ENCODE results near the gene PDP2. TPM values are rescaled to one million over a fixed set of nuclear protein-coding genes. Genes with fewer than 3 reads are reported as not detected.

Gene PDP2
- total and polyA plus RNA-seq, 2 donors (not counting 3 experiments of a cell fraction or from before 2014, with no cell fraction given) = 4.4 to 9.3 TPM

DNA sequence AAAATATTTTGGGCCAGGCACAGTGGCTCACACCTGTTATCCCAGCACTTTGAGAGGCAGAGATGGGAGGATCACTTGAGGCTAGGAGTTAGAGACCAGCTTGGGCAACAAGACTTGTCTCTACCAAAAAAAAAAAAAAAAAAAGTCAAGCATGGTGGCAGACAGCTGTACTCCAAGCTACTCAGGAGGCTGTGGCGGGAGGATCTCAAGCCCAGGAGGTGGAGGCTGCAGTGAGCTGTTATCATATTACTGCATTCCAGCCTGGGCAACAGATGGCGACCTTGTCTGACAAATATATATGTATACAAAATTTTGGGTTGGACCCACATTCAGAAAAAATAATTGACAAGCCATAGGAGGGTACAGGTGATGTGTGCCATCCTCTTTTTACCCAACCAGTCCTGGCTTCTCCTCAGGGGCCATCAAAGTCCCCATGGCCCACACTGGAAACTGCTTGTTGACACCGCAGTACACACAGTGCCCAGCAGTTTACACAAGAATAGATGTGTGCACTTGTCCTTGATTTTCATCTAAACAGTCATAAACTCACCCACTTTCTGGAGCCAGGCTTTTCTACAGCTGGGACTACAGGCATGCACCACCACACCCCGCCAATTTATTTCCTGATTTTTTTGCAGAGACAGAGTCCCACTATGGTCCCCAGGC, 56.7 kb downstream of the PDP2 start:
- H3K4me1 ChIP-seq (ENCODE audit: control insufficient read depth, extremely low read depth, insufficient read depth, low read length) = peaks cover 7% of the 10 kb centered on the region
- CTCF ChIA-PET = interaction anchor here (0.7 to 1.5 kb wide), 5 partner anchors 9 to 42 kb away, joined by 3 to 4 read pairs (median 3); no protein-coding TSS in a partner anchor
- H2AFZ ChIP-seq (ENCODE audit: low read depth, low read length) = no peak overlapping the region
- H3K9me3 ChIP-seq (replicated peaks; ENCODE audit: control insufficient read depth, insufficient read depth, low read length) = no peaks in the 10 kb centered on the region
- peaks cover 0 to 16% of the 10 kb centered on the region in 2 experiments for H3K36me3 ChIP-seq (ENCODE audit: control insufficient read depth in 2 of 2, extremely low read depth in 1 of 2, insufficient read depth in 2 of 2, low read length in 2 of 2)
- no TSS peak for BruUV-seq (replicated peaks)
- FAIRE-seq (no peak), DNase-seq (ENCODE audit: low read depth, low spot score) (no peak)
- dilution Hi-C loops (cut with MboI; ENCODE audit: extremely low pct_ligation_motif_present, low sequenced_read_pairs) (no loop called here), intact Hi-C loops (cut with micrococcal nuclease) (no loop called here)
- H3K4me2 ChIP-seq (ENCODE audit: insufficient read depth, low read length) = no peak overlapping the region
- H3K9me1 ChIP-seq (replicated peaks; ENCODE audit: control insufficient read depth, extremely low read depth, insufficient read depth, low read length) = no peaks in the 10 kb centered on the region
- no peak overlapping the region for H3K4me3 ChIP-seq (replicated peaks in 1 of 3; ENCODE audit: insufficient read depth in 1 of 3, low read depth in 1 of 3, low read length in 3 of 3)
- TF ChIP-seq POLR2A (IDR thresholded peaks at IDR 0.05; ENCODE audit: low read depth, low read length) = no peak
- no peak for TF ChIP-seq GATA2 (IDR thresholded peaks at IDR 0.05; ENCODE audit: insufficient read depth, insufficient read length, low read depth, low read length)
- H3K79me2 ChIP-seq (ENCODE audit: control insufficient read depth, insufficient read depth, low read length) = peaks cover 20% of the 10 kb centered on the region
- no peak overlapping the region for H3K27ac ChIP-seq (ENCODE audit: insufficient read depth, low read depth, low read length)
- H3K27me3 ChIP-seq (ENCODE audit: control insufficient read depth in 2 of 2, insufficient read depth in 2 of 2, low read length in 2 of 2) = no peaks in the 10 kb centered on the region
- POLR2A ChIA-PET = no interaction called here
- no peaks in the 10 kb centered on the region for H4K20me1 ChIP-seq (replicated peaks; ENCODE audit: control insufficient read depth, extremely low read depth, insufficient read depth, low read length)
- no peak overlapping the region for H3K9ac ChIP-seq (replicated peaks; ENCODE audit: extremely low read depth, insufficient read depth, low read length)

GRCh38 chr16:66937725-66938337, 57.5 kb downstream of the PDP2 start:
- Histone ChIP-seq H3K9me3 (replicated peaks; ENCODE audit: control insufficient read depth, insufficient read depth, low read length) (no peaks in the 10 kb centered on the region), H3K79me2 (ENCODE audit: control insufficient read depth, insufficient read depth, low read length) (peaks cover 20% of the 10 kb centered on the region), H4K20me1 (replicated peaks; ENCODE audit: control insufficient read depth, extremely low read depth, insufficient read depth, low read length) (no peaks in the 10 kb centered on the region), H3K4me3 (replicated peaks in 1 of 3; ENCODE audit: insufficient read depth in 1 of 3, low read depth in 1 of 3, low read length in 3 of 3) (no peak overlapping the region), H3K9me1 (replicated peaks; ENCODE audit: control insufficient read depth, extremely low read depth, insufficient read depth, low read length) (no peaks in the 10 kb centered on the region), H3K27me3 (ENCODE audit: control insufficient read depth in 2 of 2, insufficient read depth in 2 of 2, low read length in 2 of 2) (no peaks in the 10 kb centered on the region), H3K27ac (ENCODE audit: insufficient read depth, low read depth, low read length) (no peak overlapping the region), H3K9ac (replicated peaks; ENCODE audit: extremely low read depth, insufficient read depth, low read length) (no peak overlapping the region), H3K36me3 (ENCODE audit: control insufficient read depth in 2 of 2, extremely low read depth in 1 of 2, insufficient read depth in 2 of 2, low read length in 2 of 2) (peaks cover 0 to 23% of the 10 kb centered on the region in 2 experiments), H2AFZ (ENCODE audit: low read depth, low read length) (no peak overlapping the region), H3K4me2 (ENCODE audit: insufficient read depth, low read length) (no peak overlapping the region), H3K4me1 (ENCODE audit: control insufficient read depth, extremely low read depth, insufficient read depth, low read length) (peaks cover 7% of the 10 kb centered on the region)
- TF ChIP-seq POLR2A (IDR thresholded peaks at IDR 0.05; ENCODE audit: low read depth, low read length) (no peak), GATA2 (IDR thresholded peaks at IDR 0.05; ENCODE audit: insufficient read depth, insufficient read length, low read depth, low read length) (no peak), MAX (IDR thresholded peaks at IDR 0.05; ENCODE audit: insufficient read depth, insufficient read length) (no peak), FOS (IDR thresholded peaks at IDR 0.05; ENCODE audit: borderline replicate concordance, insufficient read depth, low read length) (no peak), POLR2AphosphoS5 (IDR thresholded peaks at IDR 0.05; ENCODE audit: insufficient read depth, low read depth, low read length) (no peak), JUN (IDR thresholded peaks at IDR 0.05; ENCODE audit: borderline replicate concordance, insufficient read depth, insufficient read length, low read depth) (no peak), EZH2 (IDR thresholded peaks at IDR 0.05; ENCODE audit: borderline replicate concordance, low read depth, low read length, severe bottlenecking) (no peak), MYC (IDR thresholded peaks at IDR 0.05; ENCODE audit: low read depth, low read length) (no peak)
- TF ChIP-seq, protein P1, sequence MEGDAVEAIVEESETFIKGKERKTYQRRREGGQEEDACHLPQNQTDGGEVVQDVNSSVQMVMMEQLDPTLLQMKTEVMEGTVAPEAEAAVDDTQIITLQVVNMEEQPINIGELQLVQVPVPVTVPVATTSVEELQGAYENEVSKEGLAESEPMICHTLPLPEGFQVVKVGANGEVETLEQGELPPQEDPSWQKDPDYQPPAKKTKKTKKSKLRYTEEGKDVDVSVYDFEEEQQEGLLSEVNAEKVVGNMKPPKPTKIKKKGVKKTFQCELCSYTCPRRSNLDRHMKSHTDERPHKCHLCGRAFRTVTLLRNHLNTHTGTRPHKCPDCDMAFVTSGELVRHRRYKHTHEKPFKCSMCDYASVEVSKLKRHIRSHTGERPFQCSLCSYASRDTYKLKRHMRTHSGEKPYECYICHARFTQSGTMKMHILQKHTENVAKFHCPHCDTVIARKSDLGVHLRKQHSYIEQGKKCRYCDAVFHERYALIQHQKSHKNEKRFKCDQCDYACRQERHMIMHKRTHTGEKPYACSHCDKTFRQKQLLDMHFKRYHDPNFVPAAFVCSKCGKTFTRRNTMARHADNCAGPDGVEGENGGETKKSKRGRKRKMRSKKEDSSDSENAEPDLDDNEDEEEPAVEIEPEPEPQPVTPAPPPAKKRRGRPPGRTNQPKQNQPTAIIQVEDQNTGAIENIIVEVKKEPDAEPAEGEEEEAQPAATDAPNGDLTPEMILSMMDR (IDR thresholded peaks at IDR 0.05; ENCODE audit: extremely low read depth in 1 of 2, insufficient read depth in 1 of 2, low read depth in 1 of 2, low read length in 2 of 2) = no peak
- BruUV-seq (replicated peaks) = no TSS peak
- intact Hi-C loops (cut with micrococcal nuclease) = no loop called here
- POLR2A ChIA-PET = no interaction called here
- DNase-seq (ENCODE audit: low read depth, low spot score) = no peak
- CTCF ChIA-PET = interaction anchor here (1.1 to 1.5 kb wide), 2 partner anchors 15 to 42 kb away, joined by 3 to 4 read pairs; no protein-coding TSS in a partner anchor
- FAIRE-seq = no peak
- dilution Hi-C loops (cut with MboI; ENCODE audit: extremely low pct_ligation_motif_present, low sequenced_read_pairs) = no loop called here
